GM21528 (cell line): ENCODE measurements around the gene EXOC6B.

Experiments
- ATAC-seq: cut with Tn5 transposase; IDR thresholded peaks from one replicate; pipeline ENCODE4 v1.9.1; 2021; ENCODE audit warnings: mild to moderate bottlenecking, moderate library complexity; ENCODE audit not compliant: unreplicated experiment, low FRiP score

EXOC6B gene

GRCh38 chr2:72833084-72833714 lies 7.4 kb upstream of the EXOC6B start:
- no peak for ATAC-seq

DNA sequence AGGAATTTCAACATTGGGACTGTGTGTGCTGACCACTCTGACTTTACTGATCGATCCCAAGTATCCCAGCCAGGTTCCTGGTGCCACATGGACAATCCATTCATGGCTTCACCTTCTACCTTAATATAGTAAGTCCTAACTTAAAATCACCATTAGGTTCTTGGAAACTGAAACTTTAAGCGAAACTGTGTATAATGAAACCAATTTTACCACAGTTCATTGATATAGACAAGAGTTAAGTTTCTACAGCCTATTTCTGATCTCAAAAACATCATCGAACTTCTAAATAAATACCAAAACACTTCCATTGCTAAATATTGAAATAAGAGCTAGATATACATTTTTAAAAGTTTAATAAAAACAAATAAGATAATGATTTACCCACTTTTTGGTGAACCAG lies 4.4 kb upstream of the EXOC6B start:
- ATAC-seq: peak; percentile 47

- no peak for ATAC-seq
Observed at GRCh38 chr2:72828840-72829507, 3.1 kb upstream of the EXOC6B start.

- ATAC-seq: no peak
Observed at GRCh38 chr2:72827966-72828646, 2.3 kb upstream of the EXOC6B start.

GRCh38 chr2:72827487-72827886 lies 1.7 kb upstream of the EXOC6B start:
- ATAC-seq: no peak

DNA sequence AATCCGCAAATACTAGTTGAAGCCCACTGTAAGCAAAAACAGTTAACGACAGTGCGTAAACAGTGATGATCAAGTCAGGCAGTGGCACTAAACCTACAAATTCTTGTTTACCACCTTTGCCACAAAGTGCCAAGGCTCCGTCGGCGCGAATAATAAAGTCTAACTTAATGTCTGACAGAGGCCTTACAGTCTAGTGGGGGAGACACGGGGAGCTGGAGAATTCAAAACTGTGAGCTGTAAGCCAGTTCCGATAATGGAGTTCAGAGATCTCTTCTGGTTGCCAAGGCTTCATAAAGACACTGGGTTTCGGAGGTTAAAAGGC lies 284 bp upstream of the EXOC6B start:
- no peak for ATAC-seq

- ATAC-seq: no peak
Observed at GRCh38 chr2:72824224-72824842, 1.5 kb downstream of the EXOC6B start.

GRCh38 chr2:72822794-72823193 lies 3.0 kb downstream of the EXOC6B start:
- no peak for ATAC-seq

DNA sequence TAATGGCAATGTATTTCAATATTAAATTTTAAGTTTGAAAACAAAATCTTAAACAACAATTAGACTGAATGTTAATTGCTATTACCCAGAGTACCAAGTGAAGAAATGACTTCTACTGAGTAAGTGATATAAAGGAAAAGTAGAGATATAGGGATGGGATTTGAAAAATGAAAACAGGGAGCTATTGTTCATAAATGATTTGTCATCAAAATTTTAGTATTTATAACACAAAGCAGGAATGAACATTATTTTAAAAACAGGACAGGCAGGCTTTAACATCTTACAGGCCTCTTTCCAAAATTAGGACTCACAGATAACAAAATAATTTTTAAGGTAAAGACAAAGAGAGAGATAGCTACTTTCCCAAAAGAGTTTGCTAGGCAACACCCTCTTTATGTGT lies 3.9 kb downstream of the EXOC6B start:
- no peak for ATAC-seq

DNA sequence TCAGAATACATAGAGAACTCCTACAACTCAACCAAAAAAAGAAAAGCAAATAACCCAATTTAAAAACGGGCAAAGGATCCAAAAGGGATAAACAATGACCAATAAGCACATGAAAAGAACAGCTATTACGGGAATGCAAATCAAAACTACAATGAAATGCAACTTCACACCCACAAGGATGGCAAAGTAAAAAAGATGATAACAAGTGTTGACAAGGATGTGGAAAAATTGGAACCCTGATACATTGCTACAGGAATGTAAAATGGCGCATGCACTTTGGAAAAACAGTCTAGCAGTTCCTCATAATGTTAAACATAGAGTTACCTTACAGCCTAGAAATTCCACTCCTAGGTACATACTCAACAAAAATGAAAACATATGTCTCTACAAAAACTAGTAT lies 4.7 kb downstream of the EXOC6B start:
- ATAC-seq: no peak

GRCh38 chr2:72819501-72819900 lies 6.3 kb downstream of the EXOC6B start:
- ATAC-seq: no peak

GRCh38 chr2:72815655-72816278 lies 10.1 kb downstream of the EXOC6B start:
- ATAC-seq: no peak

GRCh38 chr2:72813841-72814240 lies 12.0 kb downstream of the EXOC6B start:
- ATAC-seq: no peak

DNA sequence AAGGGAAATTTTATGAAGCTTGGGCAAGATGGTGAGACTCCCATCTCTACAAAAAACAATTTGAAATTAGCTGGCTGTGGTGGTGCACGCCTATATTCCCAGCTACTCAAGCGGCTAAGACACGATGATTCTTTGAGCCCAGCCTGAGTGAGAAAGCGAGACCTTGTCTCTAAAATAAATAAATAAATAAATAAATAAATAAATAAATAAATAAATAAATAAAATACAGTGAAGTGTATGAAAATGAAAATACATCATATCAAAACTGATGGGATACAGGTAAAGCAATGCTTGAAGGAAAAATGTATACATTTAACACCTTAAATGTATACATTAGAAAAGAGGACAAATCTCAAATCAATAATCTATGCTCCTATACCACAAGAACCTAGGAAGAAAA lies 15.7 kb downstream of the EXOC6B start:
- no peak for ATAC-seq

DNA sequence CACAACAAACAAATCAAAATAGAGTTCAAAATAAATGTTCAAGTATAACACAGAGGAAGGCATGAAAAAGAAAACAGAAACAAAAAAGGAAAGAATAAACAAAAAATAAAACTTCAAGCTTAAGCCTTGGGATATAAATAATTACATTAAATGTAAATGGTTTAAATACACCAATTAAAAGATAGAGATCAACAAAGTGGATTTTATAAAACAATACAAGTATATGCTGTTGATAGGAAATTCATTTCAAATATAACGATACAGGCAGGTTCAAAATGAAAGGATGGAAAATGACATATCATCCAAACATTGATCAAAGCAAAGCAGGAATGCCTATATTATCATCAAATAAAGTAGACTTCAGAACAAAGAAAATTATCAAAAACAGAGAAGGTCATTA lies 16.7 kb downstream of the EXOC6B start:
- no peak for ATAC-seq

GRCh38 chr2:72806280-72806945 lies 19.4 kb downstream of the EXOC6B start:
- ATAC-seq: no peak

- ATAC-seq: no peak
Observed at GRCh38 chr2:72803626-72804320, 22.1 kb downstream of the EXOC6B start.

DNA sequence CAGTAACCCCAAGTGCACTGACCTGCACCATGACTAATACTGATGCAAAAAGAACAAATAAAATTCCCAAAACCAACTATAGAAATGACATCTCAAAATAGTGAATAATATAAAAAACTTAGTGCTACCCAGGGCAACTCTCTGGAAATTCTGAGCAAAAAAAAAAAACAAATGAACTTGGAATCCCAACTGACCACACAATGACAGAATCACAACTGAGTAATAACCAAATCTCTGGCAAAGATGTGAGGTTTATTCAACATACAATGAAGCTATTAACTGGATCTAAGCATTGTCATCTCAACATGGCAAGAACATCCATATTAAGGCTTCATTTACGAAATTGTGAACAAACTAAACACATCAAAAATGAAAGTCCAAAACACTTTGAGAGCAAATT lies 22.7 kb downstream of the EXOC6B start:
- ATAC-seq: no peak

DNA sequence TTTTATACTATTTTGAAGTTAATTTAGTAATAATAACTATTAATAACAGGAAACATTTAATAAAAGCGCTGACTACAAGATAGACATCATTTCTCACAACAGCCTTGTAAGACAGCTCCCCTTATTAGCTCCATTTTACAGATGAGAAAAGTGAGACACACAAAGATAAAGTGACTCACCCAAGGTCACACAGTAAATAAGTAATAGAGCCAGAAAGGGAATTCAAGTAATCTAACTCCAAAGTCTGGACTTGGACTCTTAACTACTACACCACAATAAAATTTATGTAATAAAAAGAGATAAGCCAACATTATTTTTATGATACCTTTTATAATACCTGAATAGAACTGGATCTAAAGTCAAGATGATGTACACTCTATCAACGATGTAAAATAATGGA lies 25.3 kb downstream of the EXOC6B start:
- ATAC-seq: no peak

GRCh38 chr2:72797740-72798139 lies 28.1 kb downstream of the EXOC6B start:
- no peak for ATAC-seq
